CD4-positive, alpha-beta memory T cell (primary cell): Measurements from ENCODE around the gene FAM161B. TPM values are rescaled to one million over a fixed set of nuclear protein-coding genes. Genes with fewer than 3 reads are reported as not detected.

Experiments
- CTCF ChIA-PET: fragments of 350-600 bp; sonication (Branson Sonifier 250); formaldehyde crosslinking; loops from one replicate; lab custom pipeline; 2021; ENCODE audit warnings: inconsistent platforms; ENCODE audit not compliant: partially characterized antibody; lab: Charles Lee
- POLR2A ChIA-PET: fragments of 350-600 bp; sonication (Branson Sonifier 250); formaldehyde crosslinking; loops from one replicate; lab custom pipeline; 2021; ENCODE audit not compliant: partially characterized antibody; lab: Charles Lee
- DNase-seq, 5 donors: peaks; one replicate each; pipeline versions ENCODE4 v3.0.0 to v3.0.0-alpha.2; 2020 to 2022; ENCODE audit warnings: mixed read lengths in 1 of 5
- H3K27ac ChIP-seq: one replicate; pipeline ENCODE4 v1.7.0; 2013; ENCODE audit warnings: low read depth, low read length
- H3K27me3 ChIP-seq: 2 replicates; pipeline ENCODE4 v1.7.0; 2013; ENCODE audit warnings: mild to moderate bottlenecking, low read length, moderate library complexity; ENCODE audit not compliant: insufficient read depth
- H3K36me3 ChIP-seq: 2 replicates; pipeline ENCODE4 v1.7.0; 2013; ENCODE audit warnings: mild to moderate bottlenecking, low read length, moderate library complexity; ENCODE audit not compliant: insufficient read depth
- H3K4me1 ChIP-seq: 2 replicates; pipeline ENCODE4 v1.7.0; 2013; ENCODE audit warnings: mild to moderate bottlenecking, low read length, moderate library complexity; ENCODE audit not compliant: insufficient read depth
- H3K4me3 ChIP-seq, 2 donors: one replicate each; pipeline ENCODE4 v1.7.0; 2013; ENCODE audit warnings: low read length in 2 of 2, mild to moderate bottlenecking in 1 of 2
- H3K9me3 ChIP-seq, 2 donors: one replicate each; pipeline ENCODE4 v1.7.0; 2013; ENCODE audit warnings: low read length in 2 of 2, control low read depth in 1 of 2; ENCODE audit not compliant: control insufficient read depth in 1 of 2
- H3K27ac Mint-ChIP-seq, 7 donors: one replicate each; pipeline ENCODE4 v1.8.0; 2020 to 2021; ENCODE audit warnings: mixed read lengths in 7 of 7, mild to moderate bottlenecking in 6 of 7, inconsistent platforms in 3 of 7, moderate library complexity in 3 of 7
- H3K27me3 Mint-ChIP-seq, 2 donors: one replicate each; pipeline ENCODE4 v1.8.0; 2020 to 2021; ENCODE audit warnings: mixed read lengths in 2 of 2
- H3K36me3 Mint-ChIP-seq, 2 donors: one replicate each; pipeline ENCODE4 v1.8.0; 2020 to 2021; ENCODE audit warnings: mixed read lengths in 2 of 2, inconsistent platforms in 1 of 2, mild to moderate bottlenecking in 1 of 2
- H3K4me1 Mint-ChIP-seq, 4 donors: one replicate each; pipeline ENCODE4 v1.8.0; 2020 to 2021; ENCODE audit warnings: mixed read lengths in 4 of 4, mild to moderate bottlenecking in 1 of 4
- H3K4me3 Mint-ChIP-seq, 8 donors: one replicate each; pipeline ENCODE4 v1.8.0; 2020 to 2021; ENCODE audit warnings: mixed read lengths in 8 of 8, mild to moderate bottlenecking in 7 of 8, moderate library complexity in 6 of 8, inconsistent platforms in 3 of 8
- H3K9me3 Mint-ChIP-seq, 8 donors: one replicate each; pipeline ENCODE4 v1.8.0; 2020 to 2021; ENCODE audit warnings: mixed read lengths in 8 of 8, mild to moderate bottlenecking in 5 of 8, inconsistent platforms in 3 of 8, moderate library complexity in 1 of 8
- intact Hi-C: fragments of 100-400 bp; cut with micrococcal nuclease; formaldehyde crosslinking; loops from one replicate; pipeline ENCODE4 v1.15.1; 2023
- polyA plus RNA-seq, 2 donors: library from polyadenylated mRNA; unstranded; fragments of 300-500 nt; fragmentation: Illumina TruSeq; gene quantifications; one replicate each; pipeline ENCODE4 v1.2.3, GENCODE V29; 2021
- total RNA-seq, 2 experiments: library from RNA; stranded (reverse); gene quantifications; one replicate each; pipeline ENCODE4 v1.2.3, GENCODE V29; 2021

FAM161B gene, protein sequence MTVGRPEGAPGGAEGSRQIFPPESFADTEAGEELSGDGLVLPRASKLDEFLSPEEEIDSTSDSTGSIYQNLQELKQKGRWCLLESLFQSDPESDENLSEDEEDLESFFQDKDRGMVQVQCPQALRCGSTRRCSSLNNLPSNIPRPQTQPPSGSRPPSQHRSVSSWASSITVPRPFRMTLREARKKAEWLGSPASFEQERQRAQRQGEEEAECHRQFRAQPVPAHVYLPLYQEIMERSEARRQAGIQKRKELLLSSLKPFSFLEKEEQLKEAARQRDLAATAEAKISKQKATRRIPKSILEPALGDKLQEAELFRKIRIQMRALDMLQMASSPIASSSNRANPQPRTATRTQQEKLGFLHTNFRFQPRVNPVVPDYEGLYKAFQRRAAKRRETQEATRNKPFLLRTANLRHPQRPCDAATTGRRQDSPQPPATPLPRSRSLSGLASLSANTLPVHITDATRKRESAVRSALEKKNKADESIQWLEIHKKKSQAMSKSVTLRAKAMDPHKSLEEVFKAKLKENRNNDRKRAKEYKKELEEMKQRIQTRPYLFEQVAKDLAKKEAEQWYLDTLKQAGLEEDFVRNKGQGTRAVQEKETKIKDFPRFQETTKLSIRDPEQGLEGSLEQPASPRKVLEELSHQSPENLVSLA
- total RNA-seq (1 to 10 TPM; 5.8 to 6.5 TPM), polyA plus RNA-seq (1 to 10 TPM in 1 of 2 donors, under 1 TPM in 1; 0.59 to 3.9 TPM)

DNA sequence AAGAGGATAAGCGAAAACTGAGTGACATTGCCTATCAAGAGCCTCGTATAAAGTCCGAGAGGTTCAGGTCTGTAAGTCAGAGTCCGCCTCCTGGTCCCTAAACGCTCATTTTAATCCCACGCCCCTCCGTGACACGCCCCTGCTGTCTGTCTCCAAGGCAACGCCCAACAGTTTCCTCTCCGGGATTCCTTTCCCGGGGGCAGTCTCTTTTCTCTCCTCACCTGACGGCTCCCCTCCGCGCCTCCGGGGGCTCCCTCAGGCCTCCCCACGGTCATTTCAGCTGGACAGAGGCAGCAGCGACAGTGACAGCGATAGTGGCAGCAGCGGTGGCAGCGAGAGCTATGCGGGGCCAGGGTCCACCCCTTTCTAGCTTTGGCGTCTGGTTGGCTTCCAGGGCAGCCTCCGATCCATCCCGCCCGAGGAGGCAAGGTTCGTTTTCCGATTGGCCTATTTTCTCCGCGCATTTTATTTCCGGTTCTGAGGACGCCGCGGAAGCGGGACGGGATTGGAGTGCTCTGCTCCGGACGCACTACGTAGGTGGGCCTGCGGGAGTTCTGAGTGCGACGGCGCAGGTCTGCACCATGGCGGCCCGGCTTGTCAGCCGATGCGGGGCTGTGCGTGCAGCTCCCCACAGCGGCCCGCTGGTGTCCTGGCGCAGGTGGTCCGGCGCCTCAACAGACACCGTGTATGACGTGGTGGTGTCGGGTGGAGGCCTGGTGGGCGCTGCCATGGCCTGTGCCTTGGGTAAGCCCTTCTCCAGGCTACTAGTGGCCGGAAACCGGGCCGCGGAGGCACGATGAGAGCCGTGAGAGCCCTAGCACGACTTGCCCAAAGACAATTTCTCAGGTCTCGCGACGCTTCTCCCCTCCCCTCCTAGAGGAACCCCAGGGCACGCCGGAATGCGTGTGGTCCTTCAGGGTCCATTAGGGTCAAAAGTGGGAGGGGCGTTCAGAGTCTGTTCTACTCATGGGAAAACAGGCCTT lies at the start of gene FAM161B, which contains the start of gene COQ6:
FAM161B (minus strand) TSS at position 343 of the 983 bp plus-strand sequence; CDS start at position 275, 68 bp downstream.
COQ6 (plus strand) TSS at position 551 of the 983 bp plus-strand sequence; CDS start at position 582, 31 bp downstream.
- Mint-ChIP-seq H3K4me3 (peak within 1 kb of the TSS; percentile 93 to 100 (median 98)), H3K27me3 (no peaks in the 10 kb centered on the region), H3K36me3 (peaks cover 6 to 24% of the 10 kb centered on the region in 2 donors), H3K27ac (peak within 1 kb of the TSS; percentile 94 to 99 (median 97)), H3K9me3 (no peaks in the 10 kb centered on the region), H3K4me1 (peaks cover 13 to 25% (median 22%) of the 10 kb centered on the region in 4 donors)
- no peaks in the 10 kb centered on the region for H3K27me3 ChIP-seq
- H3K4me1 ChIP-seq = peaks cover 11% of the 10 kb centered on the region
- intact Hi-C loops = loop anchor here (1.0 to 5.0 kb wide), 5 partner anchors 63 to 188 kb away; partner anchors contain the start of genes ALDH6A1, LIN52 and ZNF410
- H3K4me3 ChIP-seq = peak within 1 kb of the TSS; percentile 93 to 99
- ChIA-PET POLR2A (interaction anchor here (0.6 to 1.6 kb wide), 11 partner anchors 64 to 892 kb away, joined by 3 to 8 read pairs (median 5); partner anchors contain the start of genes BBOF1, ENTPD5, PSEN1 and PTGR2), CTCF (interaction anchor here (0.8 to 1.0 kb wide), 2 partner anchors 8 to 69 kb away, joined by 4 read pairs; partner anchors contain the start of genes BBOF1 and ENTPD5)
- no peaks in the 10 kb centered on the region for H3K9me3 ChIP-seq
- peak; percentile 94 to 97 (median 95) for DNase-seq
- H3K36me3 ChIP-seq = peaks cover 11% of the 10 kb centered on the region
- peak within 1 kb of the TSS; percentile 84 for H3K27ac ChIP-seq

DNA sequence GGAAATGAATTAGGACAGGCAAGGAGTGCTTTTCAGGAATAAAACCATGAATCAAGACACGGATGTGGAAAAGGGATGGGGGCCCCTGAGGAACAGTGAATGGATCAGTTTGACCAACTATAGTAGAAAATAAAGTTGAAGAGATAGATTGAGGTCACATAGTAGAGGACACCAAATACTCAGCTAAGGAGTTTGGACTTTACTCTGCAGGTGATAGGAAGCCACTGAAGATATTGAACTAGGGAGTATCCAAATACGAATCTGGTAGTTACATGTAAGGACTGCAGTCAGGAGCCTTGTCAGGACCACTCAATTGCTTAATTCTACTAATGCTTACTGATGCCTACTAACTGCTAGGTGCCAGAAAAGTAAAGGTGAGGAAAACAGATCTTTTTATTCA lies 48.8 kb upstream of the FAM161B start:
- no peaks in the 10 kb centered on the region for H3K36me3 ChIP-seq
- H3K27me3 ChIP-seq = no peaks in the 10 kb centered on the region
- H3K9me3 ChIP-seq = no peaks in the 10 kb centered on the region
- no peak overlapping the region for H3K4me3 ChIP-seq
- Mint-ChIP-seq H3K4me3 (no peak overlapping the region), H3K27ac (no peak overlapping the region), H3K4me1 (peaks cover 0 to 3% (median 0%) of the 10 kb centered on the region in 4 donors), H3K9me3 (no peaks in the 10 kb centered on the region), H3K27me3 (no peaks in the 10 kb centered on the region), H3K36me3 (peaks cover 1 to 13% of the 10 kb centered on the region in 2 donors)
- H3K4me1 ChIP-seq = no peaks in the 10 kb centered on the region
- POLR2A ChIA-PET = interaction anchor here (0.5 kb wide), 1 partner anchor 79 kb away, joined by 3 read pairs; no protein-coding TSS in a partner anchor
- intact Hi-C loops = no loop called here
- DNase-seq = no peak
- CTCF ChIA-PET = no interaction called here
- H3K27ac ChIP-seq = no peak overlapping the region

DNA sequence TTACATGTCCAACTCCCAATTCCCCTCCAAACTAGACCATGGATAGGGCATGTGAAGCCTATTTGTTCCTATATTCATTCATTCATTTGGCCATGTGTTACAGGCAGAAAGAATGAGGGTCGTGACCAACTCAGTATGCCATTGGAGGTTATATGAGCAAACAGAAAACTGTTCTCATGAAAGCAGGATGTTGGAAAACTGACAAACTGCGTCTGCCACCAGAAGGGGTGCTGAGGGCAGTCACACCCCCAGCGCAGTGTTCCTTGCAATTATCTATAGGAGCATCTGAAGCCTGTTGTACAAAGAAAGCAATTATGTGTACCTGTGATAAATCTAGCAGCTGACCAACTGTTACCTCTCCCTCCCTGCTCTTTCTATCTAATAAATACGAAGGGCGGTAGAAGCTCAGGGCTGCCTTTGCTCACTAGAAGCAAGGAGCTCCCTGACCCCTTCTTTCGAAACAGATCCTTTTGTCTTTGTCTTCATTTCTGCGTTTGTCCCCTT lies 48.1 kb upstream of the FAM161B start:
- peaks cover 0 to 3% (median 0%) of the 10 kb centered on the region in 4 donors for H3K4me1 Mint-ChIP-seq
- Histone ChIP-seq H3K27me3 (no peaks in the 10 kb centered on the region), H3K27ac (no peak overlapping the region), H3K36me3 (no peaks in the 10 kb centered on the region), H3K4me1 (no peaks in the 10 kb centered on the region), H3K9me3 (no peaks in the 10 kb centered on the region), H3K4me3 (no peak overlapping the region)
- H3K4me3 Mint-ChIP-seq = no peak overlapping the region
- DNase-seq = no peak
- H3K9me3 Mint-ChIP-seq = no peaks in the 10 kb centered on the region
- CTCF ChIA-PET = no interaction called here
- peaks cover 0 to 12% of the 10 kb centered on the region in 2 donors for H3K36me3 Mint-ChIP-seq
- H3K27me3 Mint-ChIP-seq = no peaks in the 10 kb centered on the region
- H3K27ac Mint-ChIP-seq = no peak overlapping the region
- POLR2A ChIA-PET = interaction anchor here (0.5 kb wide), 1 partner anchor 80 kb away, joined by 3 read pairs; no protein-coding TSS in a partner anchor
- intact Hi-C loops = no loop called here

DNA sequence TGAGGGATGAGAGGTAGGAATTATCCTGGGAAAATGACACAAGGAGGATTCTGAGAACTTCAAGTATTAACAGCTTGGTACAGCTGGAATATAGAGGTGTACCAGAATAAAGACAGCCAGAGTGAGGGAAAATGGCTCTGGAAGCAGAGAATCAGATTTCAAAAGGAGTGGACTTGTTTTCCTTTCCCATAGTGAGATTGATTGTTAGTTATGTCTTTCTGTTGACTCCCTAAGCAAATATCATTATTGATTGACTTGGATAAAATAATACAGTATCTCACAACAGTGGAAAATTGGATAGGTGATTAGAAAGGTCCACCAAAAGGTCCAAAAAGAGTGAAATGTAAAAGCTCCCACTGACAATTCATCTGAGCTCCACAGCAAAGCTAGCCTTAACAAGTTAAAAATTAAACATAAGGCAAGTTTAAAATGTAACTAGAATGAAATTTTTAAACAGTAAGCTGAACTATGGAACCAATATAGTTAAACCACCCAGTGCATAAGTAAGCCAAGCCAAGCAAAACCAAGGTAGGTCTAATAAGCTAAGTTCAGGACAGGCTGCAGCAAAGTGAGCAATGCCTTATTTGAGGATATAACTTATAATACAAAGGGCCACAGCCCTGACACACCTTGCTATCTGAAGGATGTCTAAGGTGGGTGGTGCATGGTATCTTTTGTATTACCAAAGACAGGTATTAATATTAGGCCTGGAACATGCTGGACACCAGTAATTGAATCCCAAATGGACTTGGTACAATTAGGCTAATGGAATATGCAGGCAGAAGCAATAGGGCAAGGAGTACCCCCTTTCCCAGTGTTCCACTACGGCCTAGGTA lies 47.4 kb upstream of the FAM161B start:
- H3K4me3 Mint-ChIP-seq = no peak overlapping the region
- CTCF ChIA-PET = no interaction called here

DNA sequence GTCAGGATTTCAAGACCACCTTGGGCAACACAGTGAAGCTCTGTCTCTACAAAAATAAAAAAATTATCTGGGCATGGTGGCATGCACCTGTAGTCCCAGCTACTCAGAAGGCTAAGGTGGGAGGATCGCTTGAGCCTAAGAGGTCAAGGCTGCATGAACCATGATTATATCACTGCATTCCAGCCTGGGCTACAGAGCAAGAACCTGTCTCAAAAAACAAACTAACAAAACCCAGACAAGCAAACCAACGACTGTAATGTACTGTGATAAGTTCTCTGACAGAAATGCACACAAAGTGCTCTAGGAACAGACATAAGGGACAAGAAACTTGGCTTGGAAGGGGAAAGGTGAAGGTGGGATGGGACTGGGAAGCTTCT lies 46.8 kb upstream of the FAM161B start:
- Histone ChIP-seq H3K9me3 (no peaks in the 10 kb centered on the region), H3K27ac (no peak overlapping the region), H3K27me3 (no peaks in the 10 kb centered on the region), H3K4me1 (no peaks in the 10 kb centered on the region), H3K4me3 (no peak overlapping the region), H3K36me3 (no peaks in the 10 kb centered on the region)
- H3K4me1 Mint-ChIP-seq = peaks cover 0 to 3% (median 0%) of the 10 kb centered on the region in 4 donors
- no peak overlapping the region for H3K4me3 Mint-ChIP-seq
- no peak for DNase-seq
- no peak overlapping the region for H3K27ac Mint-ChIP-seq
- POLR2A ChIA-PET = interaction anchor here (0.6 kb wide), 1 partner anchor 10 kb away, joined by 4 read pairs; no protein-coding TSS in a partner anchor
- CTCF ChIA-PET = no interaction called here
- no peaks in the 10 kb centered on the region for H3K27me3 Mint-ChIP-seq
- H3K9me3 Mint-ChIP-seq = no peaks in the 10 kb centered on the region
- intact Hi-C loops = no loop called here
- peaks cover 2 to 13% of the 10 kb centered on the region in 2 donors for H3K36me3 Mint-ChIP-seq

More for the DNA sequence above, 47.4 kb upstream of the FAM161B start:
- no peak overlapping the region for H3K27ac Mint-ChIP-seq
- H3K4me3 ChIP-seq = no peak overlapping the region
- no peaks in the 10 kb centered on the region for H3K4me1 ChIP-seq
- no peaks in the 10 kb centered on the region for H3K27me3 Mint-ChIP-seq
- no peaks in the 10 kb centered on the region for H3K9me3 ChIP-seq
- H3K9me3 Mint-ChIP-seq = no peaks in the 10 kb centered on the region
- intact Hi-C loops = no loop called here
- H3K27ac ChIP-seq = no peak overlapping the region
- H3K36me3 ChIP-seq = no peaks in the 10 kb centered on the region
- H3K36me3 Mint-ChIP-seq = peaks cover 0 to 9% of the 10 kb centered on the region in 2 donors
- no peak for DNase-seq
- peaks cover 0 to 3% (median 0%) of the 10 kb centered on the region in 4 donors for H3K4me1 Mint-ChIP-seq
- POLR2A ChIA-PET = no interaction called here
- H3K27me3 ChIP-seq = no peaks in the 10 kb centered on the region

DNA sequence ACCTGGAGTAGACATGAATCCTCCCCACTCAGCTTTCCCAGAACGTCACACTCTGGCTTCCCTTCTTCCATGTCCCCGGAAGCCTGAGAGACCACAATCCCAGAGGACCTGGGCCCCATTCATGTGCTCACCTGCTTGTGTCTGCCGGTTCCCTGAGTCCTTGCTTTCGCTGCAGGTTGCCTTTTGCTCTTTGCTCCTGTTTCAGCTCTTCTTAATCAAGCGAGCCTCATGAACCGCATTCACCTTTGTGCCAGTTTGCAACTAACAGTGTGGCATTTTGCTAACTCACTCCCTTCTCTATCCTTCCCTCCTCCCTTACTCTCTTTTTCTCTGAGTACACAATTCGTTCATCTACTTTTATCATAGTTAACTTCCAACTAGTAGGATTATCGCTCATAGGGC lies 46.1 kb upstream of the FAM161B start:
- ChIA-PET POLR2A (no interaction called here), CTCF (interaction anchor here (0.7 kb wide), 1 partner anchor 1507 kb away, joined by 3 read pairs; no protein-coding TSS in a partner anchor)
- H3K4me3 Mint-ChIP-seq = no peak overlapping the region
- H3K27me3 Mint-ChIP-seq = no peaks in the 10 kb centered on the region
- no peaks in the 10 kb centered on the region for H3K9me3 Mint-ChIP-seq
- H3K36me3 Mint-ChIP-seq = peaks cover 2 to 13% of the 10 kb centered on the region in 2 donors
- Histone ChIP-seq H3K9me3 (no peaks in the 10 kb centered on the region), H3K27ac (no peak overlapping the region), H3K36me3 (no peaks in the 10 kb centered on the region), H3K27me3 (no peaks in the 10 kb centered on the region), H3K4me3 (no peak overlapping the region), H3K4me1 (no peaks in the 10 kb centered on the region)
- no peak overlapping the region for H3K27ac Mint-ChIP-seq
- intact Hi-C loops = no loop called here
- H3K4me1 Mint-ChIP-seq = peaks cover 0 to 3% (median 0%) of the 10 kb centered on the region in 4 donors
- no peak for DNase-seq
